ENCODE results near the gene ITGA3. TPM values are rescaled to one million over a fixed set of nuclear protein-coding genes. Genes with fewer than 3 reads are reported as not detected.
"Not testable (repeated sequence)": the region's sequence is repeated elsewhere in the genome, so short reads cannot be mapped to it uniquely, and the experiment has no call there.

The ITGA3 gene
- total and polyA plus RNA-seq, 2 experiments from 2014 or later: 28.5 to 32.8 TPM

DNA sequence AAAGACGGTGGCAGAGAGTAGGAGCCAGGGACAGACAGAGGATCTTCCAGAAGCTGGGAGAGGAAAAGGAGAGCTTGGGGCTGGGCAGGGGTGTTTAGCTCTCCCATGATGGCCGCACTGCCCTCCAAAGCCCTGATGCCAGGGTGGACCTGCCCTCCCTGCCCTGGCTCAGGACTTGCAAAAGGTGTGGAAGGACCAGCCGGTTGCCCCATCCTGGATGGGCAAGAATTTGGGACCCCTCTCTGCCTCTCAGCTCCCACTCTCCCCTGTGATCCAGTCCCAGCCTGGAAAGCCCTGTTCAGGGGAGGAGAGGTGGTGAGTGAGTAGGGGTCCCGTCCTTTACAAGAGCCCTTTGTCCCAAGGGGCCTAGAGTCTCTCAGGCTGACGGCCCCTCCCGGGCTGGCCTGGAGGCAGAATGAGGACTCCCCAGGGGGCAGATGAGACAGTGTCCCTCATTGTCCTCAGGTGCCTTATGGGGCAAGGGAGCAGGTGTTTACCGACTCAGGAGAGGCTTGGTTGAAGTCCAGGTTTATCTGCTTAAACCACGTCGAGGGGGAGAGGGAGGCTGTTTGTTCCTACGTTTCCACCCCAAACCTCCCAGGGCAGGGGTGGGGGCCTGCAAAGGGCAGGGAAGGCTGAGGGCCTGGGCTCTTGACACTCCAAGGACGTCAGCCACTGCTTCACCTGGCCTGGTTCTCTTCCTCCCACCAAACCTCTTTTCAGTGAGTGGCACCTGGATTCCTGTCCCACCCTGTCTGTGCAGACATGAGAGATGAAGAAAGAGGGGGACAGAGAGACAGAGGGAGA lies 19.3 kb upstream of the ITGA3 start:
- 65% methylated on average over 11 of the region's 11 CpGs for WGBS (ENCODE audit: low lambda C conversion rate, missing lambda C conversion rate)
- Histone ChIP-seq H4K20me1 (ENCODE audit: insufficient read depth, poor library complexity, severe bottlenecking) (no peaks in the 10 kb centered on the region), H3K4me2 (peak overlapping the region; percentile 25), H2AFZ (no peak overlapping the region), H3K9me3 (ENCODE audit: low read depth) (no peaks in the 10 kb centered on the region), H3K36me3 (replicated peaks; ENCODE audit: insufficient read depth, low read depth) (no peaks in the 10 kb centered on the region), H3K27ac (peak overlapping the region; percentile 9), H3K4me1 (ENCODE audit: insufficient read depth) (peaks cover 36% of the 10 kb centered on the region), H3K27me3 (no peaks in the 10 kb centered on the region), H3K4me3 (no peak overlapping the region), H3K79me2 (no peaks in the 10 kb centered on the region), H3K9me2 (replicated peaks; ENCODE audit: insufficient read depth) (no peaks in the 10 kb centered on the region)
- TF ChIP-seq EZH2phosphoT487 (IDR thresholded peaks at IDR 0.05; ENCODE audit: low read depth, severe bottlenecking, unreplicated experiment): no peak
- TF ChIP-seq EZH2 (IDR thresholded peaks at IDR 0.05; ENCODE audit: borderline replicate concordance): no peak
- TF ChIP-seq, protein P1, sequence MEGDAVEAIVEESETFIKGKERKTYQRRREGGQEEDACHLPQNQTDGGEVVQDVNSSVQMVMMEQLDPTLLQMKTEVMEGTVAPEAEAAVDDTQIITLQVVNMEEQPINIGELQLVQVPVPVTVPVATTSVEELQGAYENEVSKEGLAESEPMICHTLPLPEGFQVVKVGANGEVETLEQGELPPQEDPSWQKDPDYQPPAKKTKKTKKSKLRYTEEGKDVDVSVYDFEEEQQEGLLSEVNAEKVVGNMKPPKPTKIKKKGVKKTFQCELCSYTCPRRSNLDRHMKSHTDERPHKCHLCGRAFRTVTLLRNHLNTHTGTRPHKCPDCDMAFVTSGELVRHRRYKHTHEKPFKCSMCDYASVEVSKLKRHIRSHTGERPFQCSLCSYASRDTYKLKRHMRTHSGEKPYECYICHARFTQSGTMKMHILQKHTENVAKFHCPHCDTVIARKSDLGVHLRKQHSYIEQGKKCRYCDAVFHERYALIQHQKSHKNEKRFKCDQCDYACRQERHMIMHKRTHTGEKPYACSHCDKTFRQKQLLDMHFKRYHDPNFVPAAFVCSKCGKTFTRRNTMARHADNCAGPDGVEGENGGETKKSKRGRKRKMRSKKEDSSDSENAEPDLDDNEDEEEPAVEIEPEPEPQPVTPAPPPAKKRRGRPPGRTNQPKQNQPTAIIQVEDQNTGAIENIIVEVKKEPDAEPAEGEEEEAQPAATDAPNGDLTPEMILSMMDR (IDR thresholded peaks at IDR 0.05; ENCODE audit: poor library complexity): no peak
- peak; percentile 44 for DNase-seq (ENCODE audit: low spot score)

DNA sequence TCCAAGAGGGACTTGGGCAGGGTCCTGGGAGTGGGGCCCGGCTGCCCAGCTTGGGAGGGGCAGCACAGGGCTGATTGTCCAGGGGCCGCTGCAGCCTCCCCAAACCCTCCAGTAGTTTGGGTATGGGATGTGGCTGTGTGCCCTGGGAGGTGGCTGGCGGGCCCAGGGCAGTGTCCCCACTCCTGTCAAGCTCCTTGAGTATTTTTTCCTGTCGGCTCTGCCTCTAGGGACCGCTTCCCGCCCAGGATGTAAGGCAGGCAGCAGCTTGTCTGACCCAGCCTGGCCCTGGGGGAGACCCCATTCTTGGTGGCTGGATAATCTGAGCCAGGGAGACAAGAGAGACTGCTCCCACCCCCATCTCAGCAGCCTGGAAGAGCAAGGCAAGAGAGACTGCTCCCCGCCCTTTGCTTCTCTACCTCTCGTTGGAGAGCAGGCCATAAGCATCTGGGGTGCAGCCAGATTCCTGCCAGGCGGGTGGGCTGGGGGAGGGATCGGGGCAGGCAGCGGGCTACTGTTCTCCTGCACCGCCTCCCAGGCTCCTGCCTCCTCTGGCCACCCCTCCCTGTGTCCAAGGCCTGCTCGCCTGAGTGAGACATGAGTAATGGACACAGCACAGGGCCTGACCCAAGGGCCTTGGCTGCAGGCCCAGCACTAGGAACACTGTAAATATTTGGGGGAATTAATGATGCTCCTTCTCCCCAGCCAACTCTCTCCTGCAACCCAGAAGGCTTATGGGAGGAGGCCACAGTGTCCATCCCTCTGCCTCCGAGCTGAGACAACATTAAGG lies 18.4 kb upstream of the ITGA3 start:
- Histone ChIP-seq H3K4me1 (ENCODE audit: insufficient read depth) (peaks cover 36% of the 10 kb centered on the region), H3K36me3 (replicated peaks; ENCODE audit: insufficient read depth, low read depth) (no peaks in the 10 kb centered on the region), H3K4me2 (peak overlapping the region; percentile 25), H3K27me3 (no peaks in the 10 kb centered on the region), H3K4me3 (no peak overlapping the region), H3K27ac (peak overlapping the region; percentile 9), H3K79me2 (no peaks in the 10 kb centered on the region), H3K9me2 (replicated peaks; ENCODE audit: insufficient read depth) (no peaks in the 10 kb centered on the region), H2AFZ (no peak overlapping the region), H4K20me1 (ENCODE audit: insufficient read depth, poor library complexity, severe bottlenecking) (no peaks in the 10 kb centered on the region), H3K9me3 (ENCODE audit: low read depth) (no peaks in the 10 kb centered on the region)
- no peak for TF ChIP-seq EZH2 (IDR thresholded peaks at IDR 0.05; ENCODE audit: borderline replicate concordance)
- no peak for TF ChIP-seq EZH2phosphoT487 (IDR thresholded peaks at IDR 0.05; ENCODE audit: low read depth, severe bottlenecking, unreplicated experiment)
- WGBS (ENCODE audit: low lambda C conversion rate, missing lambda C conversion rate): 81% methylated on average over 10 of the region's 14 CpGs
- DNase-seq (ENCODE audit: low spot score): peak; percentile 40

DNA sequence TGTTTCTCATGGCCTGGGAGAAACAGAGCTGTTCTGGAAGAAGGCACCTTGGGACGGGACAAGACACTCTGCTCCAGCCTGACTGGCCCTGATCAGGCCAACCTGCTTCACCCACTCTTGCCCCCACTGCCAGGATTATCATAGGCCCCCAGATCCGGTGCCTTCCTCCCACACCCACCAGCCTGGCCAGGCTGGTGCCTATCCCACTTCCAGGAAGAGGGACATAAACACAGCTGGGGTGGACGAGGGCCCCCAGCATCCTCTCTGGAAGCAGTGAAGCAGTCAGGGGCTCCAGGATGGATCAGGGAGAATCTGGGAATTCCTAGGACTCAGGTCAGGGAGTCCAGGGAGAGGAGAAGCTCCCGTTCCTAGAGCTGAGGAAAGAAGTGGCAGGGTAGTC lies 16.9 kb upstream of the ITGA3 start:
- Histone ChIP-seq H3K9me2 (replicated peaks; ENCODE audit: insufficient read depth) (no peaks in the 10 kb centered on the region), H4K20me1 (ENCODE audit: insufficient read depth, poor library complexity, severe bottlenecking) (no peaks in the 10 kb centered on the region), H3K79me2 (no peaks in the 10 kb centered on the region), H3K36me3 (replicated peaks; ENCODE audit: insufficient read depth, low read depth) (no peaks in the 10 kb centered on the region), H3K4me1 (ENCODE audit: insufficient read depth) (peaks cover 31% of the 10 kb centered on the region), H3K27me3 (no peaks in the 10 kb centered on the region), H3K9me3 (ENCODE audit: low read depth) (no peaks in the 10 kb centered on the region), H2AFZ (no peak overlapping the region), H3K4me3 (no peak overlapping the region), H3K4me2 (no peak overlapping the region), H3K27ac (no peak overlapping the region)
- TF ChIP-seq EZH2 (IDR thresholded peaks at IDR 0.05; ENCODE audit: borderline replicate concordance): no peak
- no peak for TF ChIP-seq EZH2phosphoT487 (IDR thresholded peaks at IDR 0.05; ENCODE audit: low read depth, severe bottlenecking, unreplicated experiment)
- TF ChIP-seq, protein P1 (IDR thresholded peaks at IDR 0.05; ENCODE audit: poor library complexity): no peak
- WGBS (ENCODE audit: low lambda C conversion rate, missing lambda C conversion rate): 86% methylated on average over 4 of the region's 4 CpGs
- DNase-seq (ENCODE audit: low spot score): no peak

DNA sequence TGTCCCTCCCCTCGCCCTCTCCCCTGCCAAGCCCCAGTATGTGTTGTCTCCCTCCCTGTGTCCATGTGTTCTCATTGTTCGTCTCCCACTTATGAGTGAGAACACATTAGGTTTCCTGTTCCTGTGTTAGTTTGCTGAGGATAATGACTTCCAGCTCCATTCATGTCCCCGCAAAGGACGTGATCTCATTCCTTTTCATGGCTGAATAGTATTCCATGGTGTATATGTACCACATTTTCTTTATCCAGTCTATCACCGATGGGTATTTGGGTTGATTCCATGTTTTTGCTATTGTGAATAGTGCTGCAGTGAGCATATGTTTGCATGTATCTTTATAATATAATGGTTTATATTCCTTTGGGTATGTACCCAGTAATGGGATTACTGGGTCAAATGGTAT lies 15.4 kb upstream of the ITGA3 start:
- not testable (repeated sequence) for DNase-seq (ENCODE audit: low spot score); H3K9me2 ChIP-seq (replicated peaks; ENCODE audit: insufficient read depth); H3K9me3 ChIP-seq (ENCODE audit: low read depth); H3K27ac ChIP-seq; H3K4me2 ChIP-seq; H3K79me2 ChIP-seq; H3K4me3 ChIP-seq; H4K20me1 ChIP-seq (ENCODE audit: insufficient read depth, poor library complexity, severe bottlenecking); H3K36me3 ChIP-seq (replicated peaks; ENCODE audit: insufficient read depth, low read depth); H3K27me3 ChIP-seq; H2AFZ ChIP-seq
- peaks cover 25% of the 10 kb centered on the region for H3K4me1 ChIP-seq (ENCODE audit: insufficient read depth)
- WGBS (ENCODE audit: low lambda C conversion rate, missing lambda C conversion rate): 91% methylated on average over 5 of the region's 5 CpGs

Measured in hepatocyte (in vitro differentiated cells).